Prostate gland (tissue), 2 donors: Measurements from ENCODE around the gene ALOX12.

Source experiments
- CTCF ChIP-seq, 4 experiments: fragments of 200-600 bp in 2 of 4; fragments of 450-650 bp in 2 of 4; sonication (generic) in 2 of 4; IDR thresholded peaks; 1 replicate in 3 of 4; 2 replicates in 1 of 4; pipeline ENCODE4 v1.5.1; 2016 to 2019; ENCODE audit warnings: antibody characterized with exemption in 4 of 4, mild to moderate bottlenecking in 2 of 4, moderate library complexity in 2 of 4
- POLR2A ChIP-seq: fragments of 450-650 bp; IDR thresholded peaks from one replicate; pipeline ENCODE4 v1.6.1; 2016; ENCODE audit warnings: antibody characterized with exemption, mild to moderate bottlenecking

- no peak for TF ChIP-seq POLR2A
- no peak for TF ChIP-seq CTCF (IDR thresholded peaks at IDR 0.05)
Observed at GRCh38 chr17:6986676-6987075, 9.2 kb upstream of the ALOX12 start.
